ENCODE data around the gene ZFHX3.

Gene ZFHX3

DNA sequence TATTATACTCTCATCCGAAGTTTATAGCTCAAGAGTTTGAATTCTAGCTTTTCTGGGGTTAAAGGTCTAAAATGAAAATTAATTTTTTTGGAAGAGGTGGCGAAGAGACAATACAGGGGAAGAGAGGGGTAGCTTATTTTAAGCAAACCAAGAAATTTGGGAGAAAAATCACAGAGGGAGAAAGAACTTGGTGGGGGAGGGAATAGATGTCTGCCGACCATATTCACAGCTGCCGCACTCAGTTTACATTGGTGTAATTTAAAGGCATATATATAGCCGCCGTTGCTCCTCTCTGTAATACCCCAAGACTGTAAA is 6.5 kb upstream of the ZFHX3 start:
- FAIRE-seq: no peak

DNA sequence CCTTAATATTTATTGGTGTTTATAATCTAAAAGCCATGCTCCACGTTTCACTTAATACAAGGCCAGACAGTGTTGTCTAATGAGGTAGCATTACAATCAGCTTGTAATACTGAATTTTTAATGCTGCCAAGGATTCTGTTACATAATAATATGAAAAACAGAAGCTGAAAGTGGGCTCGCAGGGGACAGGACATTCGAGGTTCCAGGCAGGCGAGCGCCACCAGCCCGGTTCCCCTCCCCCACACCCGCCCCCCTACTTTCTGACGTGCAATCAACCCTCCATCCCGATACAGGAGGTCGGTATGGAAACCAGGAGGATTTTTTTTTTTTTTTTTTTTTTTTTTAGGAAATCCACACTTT is 6.2 kb upstream of the ZFHX3 start:
- FAIRE-seq: no peak

DNA sequence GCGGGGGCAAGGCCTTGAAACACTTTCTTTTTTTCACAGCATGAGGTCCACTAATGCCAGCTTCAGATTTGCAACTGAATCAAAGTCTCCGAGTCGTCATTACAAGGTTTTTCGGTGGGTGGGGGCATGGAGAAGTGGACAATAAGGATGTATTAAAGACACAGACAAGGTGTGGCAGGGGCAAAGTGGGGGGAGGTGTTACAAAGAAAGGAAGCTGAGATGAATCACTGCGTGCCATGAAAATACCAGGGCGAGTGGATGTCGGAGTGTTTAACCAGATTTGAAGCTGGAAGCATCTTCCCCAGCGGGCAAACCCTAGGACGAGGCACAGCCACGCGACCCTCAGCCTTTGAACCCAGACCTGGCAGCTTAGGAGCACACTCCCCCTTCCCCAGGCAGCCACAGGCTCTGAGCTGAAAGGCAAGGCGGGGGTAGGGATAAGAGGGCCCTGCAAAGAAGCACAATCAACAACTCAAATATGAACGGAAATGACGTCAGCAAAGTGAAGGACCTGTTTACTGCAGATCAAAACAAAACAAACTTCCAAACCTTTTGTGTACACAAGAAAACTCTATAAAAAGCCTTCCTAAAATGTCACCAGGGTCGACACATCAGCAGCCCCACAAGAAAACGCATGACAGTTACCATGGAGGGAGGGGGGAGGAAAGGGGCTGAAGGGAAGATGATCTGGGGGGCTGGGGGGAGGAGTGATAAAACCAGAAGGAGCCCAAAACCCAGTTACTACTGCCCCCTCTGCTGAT is 5.6 kb upstream of the ZFHX3 start:
- no peak for FAIRE-seq

DNA sequence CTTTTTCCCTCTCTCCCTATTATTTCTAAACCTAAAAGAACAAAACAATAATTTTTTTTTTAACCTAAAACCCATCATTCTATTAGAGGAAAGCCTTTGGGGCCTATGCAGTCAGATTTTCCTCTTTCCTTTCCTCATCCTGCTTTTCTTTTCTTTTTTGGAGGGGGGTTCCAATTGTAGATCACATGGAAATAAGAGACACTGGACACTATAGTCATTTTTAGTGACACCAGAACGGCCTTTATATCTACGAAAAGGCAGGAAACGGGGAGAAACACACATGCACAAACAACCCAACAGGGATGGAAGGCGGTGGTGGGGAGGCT is 5.1 kb upstream of the ZFHX3 start:
- no peak for FAIRE-seq

DNA sequence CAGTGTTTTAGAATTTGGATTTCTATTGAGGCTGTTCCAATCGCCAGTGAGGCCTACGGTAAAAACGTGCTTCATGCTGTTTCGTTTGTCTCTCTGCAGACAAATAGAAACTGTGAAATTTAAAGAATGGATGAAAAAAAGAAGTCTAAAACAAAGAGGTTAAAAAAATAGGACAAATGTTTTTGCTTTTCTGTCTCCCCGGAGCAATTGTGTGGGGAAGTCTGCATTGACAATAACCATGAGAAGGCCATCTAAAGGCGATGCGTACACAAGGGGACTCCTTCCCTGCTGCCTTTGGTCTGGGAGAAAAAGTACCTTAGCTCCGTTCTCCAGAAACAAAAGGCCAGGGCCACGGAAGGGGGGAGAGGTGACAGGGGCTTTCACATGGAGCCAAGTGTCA is 4.6 kb upstream of the ZFHX3 start:
- no peak for FAIRE-seq

DNA sequence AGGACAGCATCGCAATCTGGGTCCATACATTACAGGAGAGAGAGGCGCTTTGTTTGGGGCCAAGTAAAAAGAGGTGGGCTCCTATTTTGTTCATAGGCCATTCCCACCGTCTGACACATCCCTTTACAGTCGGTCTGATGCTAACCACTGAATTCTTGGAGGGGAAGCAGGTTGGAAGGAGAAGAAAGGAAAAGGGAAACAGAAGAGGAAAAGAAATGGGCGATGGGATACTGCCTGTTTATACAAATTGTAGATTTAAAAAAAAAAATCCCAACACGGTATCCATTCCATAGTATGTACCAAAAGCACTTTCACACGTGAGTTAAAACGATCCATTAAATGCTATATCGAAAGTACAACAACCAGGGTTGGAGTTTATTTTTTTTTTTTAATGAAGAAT is 4.0 kb upstream of the ZFHX3 start:
- no peak for FAIRE-seq

DNA sequence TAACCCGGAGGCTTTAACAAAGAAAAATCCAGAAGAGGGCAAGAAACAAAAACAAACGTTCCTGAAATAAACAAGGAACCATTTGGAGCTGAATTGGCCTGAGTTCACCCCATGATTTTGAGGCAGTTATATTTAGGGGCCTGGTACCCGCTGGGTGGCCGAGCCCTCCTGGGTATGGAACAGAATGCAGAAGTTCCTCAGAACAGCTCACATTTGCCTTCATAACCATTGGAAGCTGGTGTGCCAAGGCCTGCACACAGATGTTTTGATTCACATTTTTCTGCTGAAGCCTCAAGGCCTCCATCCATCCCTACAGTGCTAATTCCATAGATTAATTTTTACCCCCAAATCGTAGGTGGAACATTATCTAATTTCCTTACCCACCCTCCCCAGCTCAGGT is 3.3 kb upstream of the ZFHX3 start:
- no peak for FAIRE-seq

DNA sequence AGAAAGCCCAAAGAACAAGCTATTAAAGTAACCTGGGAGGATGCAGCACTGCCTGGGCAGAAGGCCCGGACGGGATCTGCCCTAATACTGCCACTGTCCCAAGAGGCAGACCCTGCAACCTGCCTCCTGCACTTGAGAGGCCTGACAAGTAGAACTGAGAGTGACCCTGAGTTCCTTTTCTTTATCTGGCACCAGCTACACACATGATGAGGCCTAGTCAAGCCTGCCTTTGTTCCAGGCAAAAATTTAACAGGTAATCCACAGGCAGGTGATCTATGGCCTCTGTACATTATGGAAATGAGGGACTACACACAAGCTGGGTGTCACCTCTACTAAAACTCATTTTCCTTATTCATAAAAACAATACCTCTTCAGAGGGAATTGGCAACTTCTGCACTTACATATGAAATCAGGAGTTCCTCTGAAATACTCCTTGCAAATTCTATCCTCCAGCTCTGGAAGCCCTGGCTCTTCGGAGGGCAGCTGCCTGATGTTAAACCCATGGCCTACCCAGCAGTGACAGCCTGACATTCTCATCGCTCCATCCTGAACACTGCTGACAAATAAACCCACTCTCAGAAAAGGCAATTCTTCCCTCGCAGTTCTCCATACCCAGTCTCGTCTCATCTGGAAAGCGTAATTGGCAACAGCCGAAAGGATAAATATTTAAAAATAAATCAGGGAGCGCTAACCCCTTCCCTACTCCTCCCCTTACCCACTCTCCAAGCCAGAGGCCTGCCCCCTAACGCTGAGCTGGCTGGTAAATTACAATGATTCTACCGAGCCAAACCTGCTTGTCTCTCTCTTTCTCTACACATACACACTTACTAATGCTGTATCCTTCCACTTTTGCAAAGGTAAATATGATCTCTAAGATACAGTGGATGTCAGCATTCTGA is 2.5 kb upstream of the ZFHX3 start:
- no peak for FAIRE-seq

DNA sequence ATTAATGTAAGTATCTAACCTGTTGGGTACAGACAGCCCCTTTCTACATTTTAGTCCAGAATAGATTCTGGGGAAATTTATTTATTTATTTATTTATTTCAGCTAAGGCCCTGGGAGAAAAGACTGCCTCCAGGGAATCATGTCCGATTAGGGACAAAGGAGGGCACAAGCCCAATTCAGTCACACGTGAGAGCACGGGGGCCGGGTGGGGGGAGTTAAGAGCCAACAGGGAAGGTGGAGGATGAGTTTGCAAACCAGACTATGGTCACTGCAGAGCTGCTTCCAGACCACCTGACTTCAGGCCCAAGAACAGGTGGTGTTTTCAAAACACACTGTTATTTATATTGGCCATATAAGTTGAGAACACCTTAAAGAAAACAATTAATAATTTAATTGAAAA is 1.6 kb upstream of the ZFHX3 start:
- FAIRE-seq: no peak

DNA sequence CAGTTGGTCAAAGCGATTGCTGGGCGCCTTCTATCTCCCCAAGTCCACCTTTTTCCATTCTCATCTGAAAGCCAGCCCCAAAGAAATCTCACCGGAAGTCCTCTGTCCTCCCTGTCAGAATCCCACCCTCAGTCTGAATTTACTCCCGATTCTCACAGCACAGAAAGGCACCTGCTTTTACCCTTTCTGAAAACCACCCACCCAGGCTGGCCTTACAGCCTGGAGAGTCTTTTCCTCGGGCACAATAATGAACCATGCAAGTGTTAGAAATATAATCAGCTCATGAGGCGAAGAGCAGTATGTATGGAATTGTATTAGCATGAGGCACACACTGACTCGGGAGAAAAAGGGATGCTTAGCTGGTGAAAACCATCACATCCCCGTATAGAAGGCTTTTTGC is 1.2 kb upstream of the ZFHX3 start:
- no peak for FAIRE-seq

DNA sequence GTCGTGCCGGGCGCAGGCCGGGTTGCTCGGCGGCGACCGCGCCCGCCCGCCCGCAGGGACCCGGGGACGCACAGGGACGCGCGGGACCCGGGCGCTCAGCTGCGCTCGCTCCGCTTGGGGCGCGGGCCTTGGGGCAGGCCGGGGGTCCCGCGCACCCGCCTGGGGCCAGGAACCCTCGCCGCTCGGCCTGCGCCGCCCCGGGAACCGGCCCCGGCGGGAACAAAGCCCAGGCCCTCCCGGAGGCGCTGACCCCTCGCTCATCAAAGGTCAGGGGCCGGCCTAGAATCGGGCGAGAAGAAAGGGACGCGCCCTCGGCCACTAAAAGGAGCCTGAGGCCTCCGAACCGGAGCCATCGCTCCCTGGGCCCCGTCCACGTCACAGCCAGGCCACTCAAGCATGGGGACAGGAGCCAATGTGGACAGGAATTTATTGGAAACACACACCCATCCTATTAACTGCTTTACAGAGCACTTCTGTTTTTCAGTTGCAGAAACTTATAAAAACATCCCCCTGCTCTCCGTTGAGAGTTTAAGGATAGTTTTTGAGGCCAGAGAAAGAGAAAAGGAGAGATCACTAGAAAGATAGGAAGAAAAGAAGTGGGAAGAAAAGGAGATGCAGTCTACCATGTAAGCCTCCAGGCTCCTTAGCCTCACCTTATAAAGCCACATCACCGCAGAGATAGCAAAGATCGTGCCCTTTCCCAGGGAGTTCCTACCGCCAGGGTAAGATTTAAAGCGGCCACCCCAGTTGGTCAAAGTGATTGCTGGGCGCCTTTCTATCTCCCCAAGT is 558 bp upstream of the ZFHX3 start:
- peak; percentile 95 for FAIRE-seq

DNA sequence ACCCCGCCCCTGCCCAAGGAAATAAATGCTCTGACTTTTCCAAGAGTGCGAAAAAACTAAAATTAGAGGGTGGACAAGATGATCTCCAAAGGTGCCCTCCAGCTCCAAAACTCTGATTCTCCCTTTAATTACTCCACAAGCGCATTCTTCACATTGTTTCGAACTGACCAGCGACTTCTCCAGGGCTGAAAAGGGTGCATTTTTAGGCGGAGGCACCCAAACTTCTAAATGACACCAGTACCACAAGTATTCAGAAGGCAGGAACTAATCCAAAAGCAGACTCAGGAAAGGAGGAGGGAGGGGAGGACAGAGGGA is 750 bp downstream of the ZFHX3 start:
- no peak for FAIRE-seq

DNA sequence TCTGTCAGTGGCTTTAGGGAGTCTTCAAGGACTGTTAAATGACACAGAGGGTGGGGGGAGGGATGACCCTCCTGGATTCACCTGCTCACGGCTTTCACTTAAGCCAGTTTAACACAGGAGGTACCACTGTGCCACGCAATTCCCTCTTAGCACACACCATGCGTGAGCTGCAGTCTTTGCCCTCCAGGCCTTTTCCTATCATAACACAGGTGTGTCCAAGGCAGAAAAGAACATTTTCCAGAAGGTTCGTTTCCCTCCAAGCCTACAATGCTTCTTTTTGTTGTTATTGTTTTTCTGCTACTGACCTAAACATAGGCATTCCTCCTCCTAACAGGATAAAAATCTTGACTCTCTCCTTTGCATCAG is 1.1 kb downstream of the ZFHX3 start:
- FAIRE-seq: no peak

DNA sequence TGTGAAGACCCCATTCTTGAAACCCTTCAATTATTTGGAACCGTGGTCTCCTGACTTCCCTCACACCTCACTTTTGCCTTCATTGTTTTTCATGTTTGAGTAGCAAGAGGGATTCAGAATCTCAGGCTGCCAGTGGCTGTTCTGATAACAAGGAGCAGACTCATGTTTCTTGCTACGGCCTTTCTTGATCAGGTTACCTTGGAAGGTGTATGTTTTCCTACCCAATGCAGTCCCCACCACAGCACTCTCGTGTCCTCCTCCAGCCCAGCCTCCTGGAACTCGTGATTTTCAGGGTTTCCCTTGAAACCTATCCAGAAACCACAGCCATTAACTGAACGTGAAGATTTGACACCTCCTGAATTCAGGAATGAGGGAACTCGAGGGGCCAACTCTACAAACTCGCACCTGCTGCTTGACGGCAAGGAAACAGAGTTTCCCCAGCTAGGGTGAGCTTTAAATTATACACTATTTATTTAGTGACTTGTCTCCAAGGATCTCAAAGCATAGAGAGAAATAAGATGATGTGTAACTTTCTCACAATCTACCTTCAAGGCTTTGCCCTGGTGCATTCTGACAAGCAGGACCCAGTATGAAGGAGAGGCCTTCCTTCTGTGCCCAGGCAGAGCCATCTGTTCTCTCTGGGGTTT is 1.6 kb downstream of the ZFHX3 start:
- no peak for FAIRE-seq

DNA sequence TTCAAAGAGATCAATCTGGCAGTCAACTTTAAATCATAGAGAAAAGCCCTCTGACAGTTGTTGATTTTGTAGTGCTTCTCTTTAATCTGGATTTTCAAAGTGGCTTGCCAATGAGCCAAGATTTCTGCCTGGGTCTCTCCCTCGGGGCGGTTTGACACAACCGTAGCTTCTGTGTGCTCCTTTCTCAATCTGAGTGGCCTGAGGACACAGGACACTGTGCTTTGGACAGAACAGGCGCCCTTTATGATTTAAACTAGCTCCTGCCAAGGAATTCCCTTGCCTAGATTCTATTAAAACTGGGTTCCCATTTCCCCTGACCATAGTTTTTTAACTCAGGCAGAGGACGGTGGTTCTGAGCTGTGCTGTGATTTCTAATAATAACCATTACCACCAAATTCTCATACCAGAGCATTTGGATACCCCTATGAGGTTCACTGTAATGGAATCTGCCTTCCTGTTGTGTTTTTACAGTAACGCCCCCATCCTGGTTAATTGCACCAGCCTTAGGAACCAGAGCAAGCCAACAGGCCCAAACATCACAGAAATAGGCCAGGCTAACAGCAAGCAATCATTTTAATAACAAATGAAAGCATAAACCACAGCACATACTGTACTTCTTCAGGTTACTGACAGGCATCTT is 4.0 kb downstream of the ZFHX3 start:
- no peak for FAIRE-seq

DNA sequence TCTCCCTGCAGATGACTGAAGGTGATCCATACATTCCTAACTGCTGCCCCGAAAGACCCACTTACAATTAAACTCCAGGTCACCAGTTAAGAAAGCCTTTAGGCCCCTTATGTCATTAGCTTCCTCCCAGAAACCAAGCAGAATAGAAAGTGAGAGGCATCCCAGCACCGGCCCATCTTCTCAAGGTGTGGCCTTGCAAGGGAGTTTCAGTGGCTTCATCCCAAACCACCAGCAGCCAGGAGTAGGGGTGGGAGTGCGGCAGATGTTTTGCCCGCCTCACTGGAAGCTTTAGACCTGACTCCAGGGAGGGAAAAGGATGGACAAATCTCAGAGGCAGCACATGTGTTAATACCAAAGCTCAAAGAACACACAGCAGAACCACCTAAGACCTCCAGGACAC is 5.1 kb downstream of the ZFHX3 start:
- FAIRE-seq: no peak

DNA sequence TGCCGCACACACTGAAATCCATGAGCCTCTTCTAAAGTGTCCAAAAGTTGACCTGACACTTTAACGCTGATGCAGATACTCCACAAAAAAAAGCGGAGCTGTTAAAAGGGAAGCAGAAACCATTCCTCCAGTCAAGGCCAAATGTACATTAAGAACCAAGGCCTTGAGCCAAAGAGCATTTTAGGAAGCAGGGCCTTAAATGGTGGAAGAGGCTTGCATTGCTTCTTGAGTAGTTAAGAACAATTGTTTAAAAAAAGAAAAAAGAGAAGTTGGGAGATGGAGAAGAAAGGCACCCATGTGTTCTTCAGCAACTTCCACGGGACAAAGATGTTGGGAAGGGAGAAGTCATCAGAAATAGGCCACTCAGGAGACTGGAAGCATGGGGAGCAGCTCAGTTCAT is 6.3 kb downstream of the ZFHX3 start:
- no peak for FAIRE-seq

DNA sequence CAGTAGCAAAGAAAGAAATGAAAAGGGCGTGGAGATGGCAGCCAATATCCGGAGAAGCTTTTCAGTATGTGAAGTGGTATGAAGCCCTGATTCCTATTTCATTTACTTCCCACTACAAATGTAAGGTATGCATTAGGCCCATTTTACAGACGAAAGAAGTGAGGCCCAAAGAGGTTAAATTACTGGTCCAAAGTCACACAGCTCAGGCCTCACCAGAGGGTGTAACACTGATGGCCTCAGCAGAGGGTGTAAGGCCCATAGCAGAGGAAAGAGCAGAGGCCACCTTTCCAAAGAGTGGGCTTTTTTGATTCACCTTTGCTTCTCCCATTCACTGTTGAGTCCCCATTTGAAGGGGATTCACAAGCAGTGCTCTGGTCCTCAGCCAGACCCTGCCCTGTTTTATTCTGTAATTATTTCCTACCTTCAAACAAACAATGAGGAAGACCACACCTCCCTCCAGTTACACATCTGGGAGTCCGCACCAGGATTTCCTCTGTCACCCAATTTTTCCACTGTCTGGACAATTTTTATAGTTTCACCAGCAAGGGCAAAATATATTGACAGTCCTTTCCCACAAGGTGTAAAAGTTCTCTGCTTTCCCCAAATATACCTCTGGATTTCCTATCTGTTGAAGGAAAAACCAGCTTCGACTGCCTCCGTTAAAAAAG is 7.1 kb downstream of the ZFHX3 start:
- FAIRE-seq: no peak

DNA sequence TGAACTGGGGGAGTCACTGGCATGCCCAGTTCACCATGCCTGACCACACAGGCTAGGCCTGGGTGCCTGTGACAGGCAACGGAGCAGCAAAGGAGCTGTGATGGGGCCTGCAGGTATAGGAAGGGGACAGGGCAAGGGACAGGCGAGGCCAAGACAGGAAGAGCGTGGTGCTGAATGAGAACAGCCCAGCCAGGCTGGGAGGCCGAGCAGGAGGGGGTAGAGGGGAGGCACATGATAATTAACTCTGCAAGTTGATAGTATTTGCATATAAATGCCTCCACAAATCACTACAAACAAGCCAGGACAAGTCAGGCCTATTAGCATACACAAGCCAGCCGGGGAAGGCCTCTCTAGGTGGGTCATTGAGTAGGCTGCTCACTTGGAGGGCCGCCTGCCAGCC is 7.8 kb downstream of the ZFHX3 start:
- FAIRE-seq: no peak

DNA sequence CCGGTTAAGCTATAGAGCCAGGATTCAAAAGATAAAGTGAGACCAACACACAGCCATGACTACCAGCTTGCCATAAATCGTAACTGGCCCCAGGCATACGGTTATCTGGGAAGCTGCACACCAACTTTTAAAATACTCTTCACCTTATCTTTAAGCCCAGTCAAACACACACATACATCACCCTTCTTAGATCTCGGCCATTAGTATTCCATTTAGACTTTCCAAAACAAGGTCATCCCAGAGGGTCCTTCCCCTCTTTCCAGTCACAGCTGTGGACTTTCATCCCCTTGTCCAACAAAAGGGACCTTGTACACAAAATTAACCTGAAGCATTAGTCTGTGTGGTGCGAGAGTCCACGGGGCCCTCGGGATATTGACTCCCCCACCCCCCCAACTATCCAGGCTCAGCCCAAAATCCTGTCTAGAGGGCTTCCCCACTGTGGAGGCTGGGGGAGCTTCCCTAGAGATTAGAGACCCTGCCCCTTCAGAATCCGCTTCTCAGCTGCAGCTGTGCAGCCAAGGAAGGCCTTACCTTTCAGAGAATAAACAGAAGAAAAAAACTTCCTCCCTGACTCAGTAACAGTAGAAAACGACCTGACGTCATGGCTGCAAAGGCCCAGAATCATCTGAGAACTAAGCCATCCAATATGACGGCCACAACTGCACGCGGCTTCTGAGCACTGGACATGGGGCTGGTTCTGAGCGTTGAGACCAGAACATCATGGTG is 9.9 kb downstream of the ZFHX3 start:
- no peak for FAIRE-seq

DNA sequence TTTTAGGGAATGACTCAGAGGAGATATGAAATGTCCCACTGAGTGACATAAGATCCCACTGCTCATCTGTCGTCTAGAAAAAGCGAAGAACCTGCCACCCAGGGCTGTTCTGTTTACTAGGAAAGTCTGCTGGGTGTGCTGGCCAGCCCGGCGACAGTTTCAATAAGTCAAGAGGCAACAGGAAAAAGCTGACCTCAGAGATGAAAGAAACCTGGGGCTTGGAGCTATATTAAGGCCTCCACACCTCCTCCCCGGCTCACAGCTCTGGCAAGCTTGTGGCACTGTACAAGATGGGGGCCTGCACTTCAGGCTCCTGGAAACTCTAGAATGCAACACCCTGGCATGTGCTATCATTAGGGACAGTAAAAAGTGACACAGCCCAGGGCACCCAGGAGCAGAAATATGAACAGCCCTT is 10.6 kb downstream of the ZFHX3 start:
- no peak for FAIRE-seq

All from A204.1 (cell line).